ENCODE measurements around the gene SLX9.

SLX9 gene

DNA sequence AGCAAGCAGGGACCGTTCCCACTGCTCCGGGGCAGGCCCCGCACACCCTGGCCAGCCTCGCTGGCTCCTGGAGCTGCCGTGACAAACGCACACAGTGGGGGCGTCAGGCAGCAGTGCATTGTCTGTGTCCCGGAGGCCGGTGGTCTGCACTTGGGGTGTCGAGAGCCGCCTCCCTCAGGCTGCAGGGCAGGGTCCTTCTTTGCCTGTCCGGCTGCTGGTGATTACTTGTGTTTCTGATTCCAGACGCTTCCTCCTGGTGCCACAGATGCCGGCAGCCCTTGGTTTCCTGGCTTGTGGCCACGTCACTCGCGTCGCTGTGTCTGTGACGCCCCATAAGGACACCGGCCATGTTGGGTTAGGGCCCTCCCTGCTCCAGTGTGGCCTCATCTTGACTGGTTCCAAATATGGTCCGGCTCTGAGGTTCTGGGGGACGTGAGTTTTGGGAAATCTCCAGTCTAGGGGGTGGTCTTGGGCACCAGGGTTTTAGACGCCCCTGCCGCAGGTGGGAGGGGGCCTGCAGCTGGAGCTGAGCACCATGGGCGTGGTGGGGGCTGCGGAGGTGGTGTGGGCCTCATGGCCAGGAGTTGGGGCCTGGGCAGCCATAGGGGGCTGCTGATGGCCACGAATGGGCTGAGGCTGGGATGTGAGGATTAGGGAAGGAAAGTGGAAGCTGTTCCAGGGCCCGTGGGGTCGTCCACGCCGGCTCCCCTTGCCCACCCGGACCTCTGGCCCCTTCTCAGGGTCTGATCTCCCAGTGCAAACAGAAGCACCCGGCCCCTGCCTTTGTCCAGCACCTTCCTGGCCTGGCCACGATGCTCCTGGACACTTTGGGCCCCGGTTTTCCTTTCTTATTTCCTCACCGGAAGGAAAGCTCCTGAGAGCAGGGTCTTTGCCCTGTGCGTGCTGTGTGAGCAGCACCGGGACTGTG is 41.0 kb downstream of the SLX9 start:
- no peak for DNase-seq

- DNase-seq: no peak
Observed at GRCh38 chr21:44982558-44983250, 42.9 kb downstream of the SLX9 start.

DNA sequence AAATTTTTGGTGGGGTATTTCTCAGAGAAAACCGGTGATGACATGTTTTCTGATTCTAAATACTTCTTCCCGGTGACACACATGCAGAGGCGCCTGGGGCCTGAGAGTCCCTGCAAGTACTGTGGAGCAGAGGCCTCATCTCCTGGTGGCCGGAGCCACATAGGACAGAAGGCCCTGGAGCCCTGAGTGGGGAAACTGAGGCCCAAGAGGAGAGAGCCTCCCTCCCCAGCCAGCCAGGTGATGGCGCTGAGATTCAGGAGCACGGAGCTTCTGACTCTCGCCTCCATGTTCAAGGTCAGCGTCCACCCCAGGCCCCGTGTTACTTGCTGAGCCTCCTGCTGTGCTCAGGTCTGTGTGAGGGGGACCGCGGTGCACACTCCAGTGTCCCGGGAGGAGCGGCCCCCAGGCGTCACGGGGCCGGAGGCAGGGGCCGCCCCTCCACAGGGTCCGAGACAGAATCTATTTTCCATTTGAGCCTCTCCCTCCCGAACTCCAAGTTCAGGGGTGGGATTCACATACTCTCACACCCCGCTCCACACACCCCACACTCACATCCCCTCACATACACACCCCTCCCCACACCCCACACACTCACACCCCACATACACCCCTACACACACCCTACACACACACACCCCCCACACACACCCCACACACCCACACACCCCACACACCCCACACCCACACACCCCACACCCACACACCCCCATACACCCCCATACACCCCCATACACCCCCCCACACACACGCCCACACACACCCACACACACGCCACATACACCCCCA is 43.8 kb downstream of the SLX9 start:
- no peak for DNase-seq

GRCh38 chr21:44984428-44984791 is 44.6 kb downstream of the SLX9 start:
- no peak for DNase-seq

DNA sequence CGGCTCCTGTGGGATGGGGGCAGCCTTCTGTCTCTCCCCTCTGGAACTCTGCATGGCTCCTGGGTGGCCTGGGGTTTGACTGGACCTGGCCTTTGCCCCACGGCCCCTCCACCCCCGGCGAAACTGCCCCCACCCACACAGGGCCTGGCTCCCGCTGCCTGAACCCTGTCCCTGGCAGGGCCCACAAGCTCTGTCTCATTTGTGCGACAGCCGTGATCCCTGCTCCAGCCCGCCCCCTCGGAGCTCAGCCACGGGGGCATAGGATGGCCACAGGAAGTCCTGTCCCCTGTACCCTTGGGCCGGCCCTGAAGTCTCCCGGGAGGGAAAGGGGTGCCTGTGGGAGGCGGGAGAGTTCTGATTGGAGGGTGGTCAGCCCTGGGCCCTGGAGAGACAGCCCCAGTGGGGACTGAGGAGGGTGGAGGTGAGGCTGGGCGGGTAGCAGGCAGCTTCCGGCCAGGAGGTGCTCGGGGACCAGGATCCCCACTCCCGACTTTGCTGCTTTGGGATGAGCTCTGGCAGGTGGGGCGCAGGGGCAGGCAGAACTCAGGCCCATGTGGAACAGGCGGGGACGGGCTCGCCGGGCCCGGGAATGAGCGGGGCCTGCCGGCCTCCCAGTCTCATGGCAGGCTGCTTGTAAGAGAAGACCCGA is 45.1 kb downstream of the SLX9 start:
- no peak for DNase-seq

GRCh38 chr21:44985441-44986401 is 45.9 kb downstream of the SLX9 start:
- no peak for DNase-seq

- DNase-seq: no peak
Observed at GRCh38 chr21:44986471-44987291, 46.9 kb downstream of the SLX9 start.

DNA sequence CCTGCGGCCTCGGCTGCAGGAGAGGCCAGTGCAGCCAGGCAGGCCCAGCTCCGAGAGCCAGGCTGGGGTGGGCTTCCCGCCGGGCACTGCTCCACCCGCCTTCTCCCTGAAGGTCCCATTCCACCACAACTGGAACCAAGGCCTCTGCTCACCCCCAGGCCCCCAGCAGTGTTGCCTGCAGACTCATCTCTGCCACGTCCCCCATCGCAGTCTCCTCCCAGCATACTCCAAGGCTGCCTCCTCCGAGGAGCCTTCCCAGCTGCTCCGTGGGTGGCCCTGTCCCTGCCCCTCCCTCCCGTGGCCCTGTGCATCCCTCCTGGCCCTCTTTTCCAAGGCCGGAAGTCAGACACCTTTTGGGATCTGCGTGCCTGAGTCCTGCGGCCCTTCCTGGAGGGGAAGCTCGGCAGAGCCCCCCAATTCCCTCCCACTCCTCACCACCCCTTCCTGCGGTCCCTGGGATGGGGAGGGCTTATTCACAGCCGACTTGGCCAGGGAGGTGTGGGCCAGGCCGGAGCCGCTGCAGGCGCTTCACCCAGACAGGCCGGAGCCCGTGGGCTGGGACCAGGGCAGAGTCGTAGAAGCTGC is 47.6 kb downstream of the SLX9 start:
- no peak for DNase-seq

DNA sequence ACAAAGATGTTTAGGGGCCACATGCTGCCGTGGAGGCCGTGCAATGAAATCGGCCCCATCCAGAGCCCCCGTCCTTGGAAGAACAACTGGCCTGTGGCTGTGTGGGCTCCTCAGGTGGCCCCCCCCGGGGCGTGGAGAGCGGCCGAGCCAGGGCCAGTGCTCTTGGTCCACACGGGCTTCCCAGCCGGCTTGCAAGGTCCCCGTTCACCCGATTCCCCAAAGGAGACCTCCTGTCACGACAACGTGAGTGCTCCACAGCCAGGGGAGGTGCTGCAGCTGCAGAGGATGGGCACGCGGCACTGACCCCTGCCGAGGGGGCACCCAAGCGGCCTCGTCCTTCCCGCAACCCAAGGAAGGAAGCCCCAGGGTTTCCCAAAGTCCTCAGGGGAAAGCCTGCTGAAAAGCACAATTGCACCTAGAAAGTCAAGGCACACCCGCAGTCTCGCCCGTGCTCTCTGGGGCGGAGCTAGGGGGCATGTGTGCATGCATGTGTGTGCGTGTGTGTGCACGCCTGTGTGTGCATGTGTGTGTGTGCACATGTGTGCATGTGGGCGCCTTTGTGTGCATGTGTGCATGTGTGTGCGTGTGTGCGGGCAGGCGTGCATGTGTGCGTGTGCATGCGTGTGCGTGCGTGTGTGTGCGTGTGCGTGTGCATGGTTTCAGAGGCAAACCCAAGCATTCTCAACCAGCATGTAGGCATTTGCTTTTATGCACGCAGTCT is 48.2 kb downstream of the SLX9 start:
- no peak for DNase-seq

DNA sequence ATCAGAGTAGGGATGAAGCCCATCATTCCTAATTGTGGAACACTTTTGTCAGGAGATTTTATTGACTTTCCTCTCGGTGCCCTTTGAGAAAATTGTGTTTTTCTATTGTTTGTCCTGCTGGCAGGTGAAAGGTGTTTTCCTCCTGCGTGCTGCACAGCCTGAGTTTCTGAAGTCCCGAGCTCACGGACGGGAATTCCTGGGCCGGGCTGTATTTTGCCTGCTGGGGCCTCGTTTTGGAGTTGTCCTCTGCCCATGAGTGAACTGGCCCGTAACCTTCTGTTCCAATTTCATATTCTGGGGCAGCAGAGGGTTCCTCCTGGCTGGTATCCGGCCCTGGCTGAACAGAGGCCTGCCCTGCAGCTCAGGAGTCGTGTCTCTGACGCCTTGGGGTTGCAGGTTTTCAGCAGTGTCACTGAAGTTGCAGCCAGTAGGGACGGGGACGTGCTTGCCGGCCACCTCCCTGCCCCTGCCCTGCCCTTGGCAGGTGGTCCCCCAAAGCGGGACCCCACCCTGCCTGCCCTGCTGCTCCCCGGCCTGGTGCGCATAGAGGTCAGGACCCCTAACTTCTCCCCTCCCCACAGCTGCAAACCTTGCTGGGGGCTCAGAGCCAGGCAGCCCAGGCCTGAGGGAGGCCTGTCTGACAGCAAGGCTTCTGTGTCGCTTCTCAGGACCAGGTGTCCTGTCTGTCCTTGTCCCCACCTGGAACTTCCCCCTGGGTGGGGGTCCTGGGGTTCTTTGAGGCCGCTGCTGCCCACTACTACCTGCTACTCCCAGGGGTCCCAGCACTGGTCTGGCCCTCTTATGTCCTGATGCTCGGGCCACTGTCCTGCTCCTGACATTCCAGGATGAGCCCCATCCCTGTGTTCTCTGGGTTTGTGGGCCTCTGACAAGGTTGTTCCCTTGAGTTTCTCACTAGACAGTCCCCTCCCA is 49.0 kb downstream of the SLX9 start:
- DNase-seq: no peak

- DNase-seq: no peak
Observed at GRCh38 chr21:44989537-44989886, 49.7 kb downstream of the SLX9 start.

DNA sequence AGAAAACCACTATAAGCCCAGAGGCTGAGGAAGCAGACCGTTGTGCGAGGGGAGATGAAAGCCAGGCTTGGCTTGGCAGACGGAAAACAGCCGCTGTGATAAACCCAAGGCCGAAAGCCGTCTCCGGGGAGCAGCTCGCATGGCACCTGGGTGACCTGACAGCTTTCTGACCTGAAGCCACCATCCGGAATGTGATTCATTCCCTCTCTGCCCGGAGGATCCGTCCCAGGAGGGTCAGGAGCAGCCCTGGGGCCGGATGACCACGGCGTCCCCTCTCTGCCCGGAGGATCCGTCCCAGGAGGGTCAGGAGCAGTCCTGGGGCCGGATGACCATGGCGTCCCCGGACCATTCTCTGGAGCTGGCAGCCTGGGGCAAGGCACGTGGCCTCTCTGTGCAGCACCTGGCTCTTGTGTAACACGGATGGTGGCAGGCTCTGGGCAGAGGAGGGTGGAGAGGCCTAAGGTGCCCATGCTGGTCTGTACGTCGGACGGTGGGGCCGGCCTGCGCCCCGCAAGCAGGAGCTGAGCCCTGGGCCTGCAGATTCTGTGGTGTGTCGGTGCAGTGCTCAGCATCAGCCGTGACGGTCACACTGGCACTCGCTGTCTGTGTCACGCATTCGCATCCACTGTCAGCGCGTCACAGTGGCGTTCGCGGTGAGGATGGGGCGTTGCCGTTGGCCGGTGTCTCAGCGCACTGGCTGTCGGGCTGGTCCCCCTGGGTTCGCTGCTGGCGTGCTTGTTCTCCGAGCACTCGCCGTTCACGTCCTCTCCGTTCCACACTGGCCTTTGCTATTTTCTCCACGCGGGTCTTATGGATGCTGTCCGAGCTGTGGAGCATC is 50.3 kb downstream of the SLX9 start:
- no peak for DNase-seq

GRCh38 chr21:44990921-44991320 is 51.1 kb downstream of the SLX9 start:
- DNase-seq: no peak

GRCh38 chr21:44991538-44992483 is 52.0 kb downstream of the SLX9 start:
- no peak for DNase-seq

DNA sequence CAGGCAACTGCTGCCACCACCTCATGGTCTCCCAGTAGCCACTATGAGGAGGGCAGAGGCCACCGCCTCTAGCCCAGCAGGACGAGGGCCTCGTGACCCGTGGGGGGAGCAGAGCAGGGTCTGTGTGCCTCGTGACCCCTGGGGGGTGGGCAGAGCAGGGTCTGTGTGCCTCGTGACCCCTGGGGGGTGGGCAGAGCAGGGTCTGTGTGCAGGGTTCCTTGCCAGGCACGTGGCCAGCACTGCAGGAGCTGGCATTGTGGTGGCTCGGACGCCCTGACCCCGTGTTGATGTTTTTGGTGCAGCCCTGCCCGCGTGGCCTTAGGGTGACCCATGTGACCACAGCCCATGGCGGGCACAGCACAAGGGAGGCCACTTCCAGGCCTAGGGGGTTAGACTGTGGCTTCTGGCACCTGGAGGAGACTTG is 52.8 kb downstream of the SLX9 start:
- DNase-seq: no peak

DNA sequence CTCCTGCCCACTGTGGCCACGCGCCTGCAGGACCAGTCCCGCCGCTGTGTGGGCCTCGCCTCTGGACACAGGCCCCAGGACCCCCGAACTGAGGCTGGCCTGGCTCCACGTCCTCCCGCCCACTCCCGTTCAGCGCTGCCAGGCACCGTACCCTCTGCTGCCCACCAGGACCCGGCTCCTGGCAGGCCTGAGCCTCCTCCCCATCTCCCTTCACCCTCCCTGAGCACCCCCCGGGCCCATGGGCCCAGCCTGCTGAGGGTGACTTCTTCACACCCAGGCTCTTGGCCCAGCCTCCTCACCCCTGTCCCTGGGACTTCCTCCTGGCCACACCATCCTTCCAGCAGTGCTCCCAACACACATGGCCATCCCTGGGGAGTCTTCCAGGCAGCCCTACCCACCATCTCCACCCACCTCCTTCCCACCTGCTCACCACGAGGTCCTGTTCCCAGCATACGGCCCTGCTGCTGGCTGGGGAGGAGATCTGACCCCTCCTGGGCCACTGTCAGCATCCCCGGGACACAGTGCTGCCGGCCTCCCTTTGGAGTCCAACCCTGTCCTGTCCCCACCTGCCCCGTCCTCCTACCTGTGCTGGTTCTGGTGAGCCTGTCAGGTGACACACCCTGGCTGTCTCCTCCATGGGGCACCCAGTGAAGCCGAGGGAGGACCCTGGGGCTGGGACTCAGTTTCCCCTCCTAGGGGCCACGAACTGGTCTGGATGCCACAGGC is 53.7 kb downstream of the SLX9 start:
- DNase-seq: no peak
